Spinal cord (tissue), 10 donors: ENCODE data around the gene SH3TC2. TPM values are rescaled to one million over a fixed set of nuclear protein-coding genes. Genes with fewer than 3 reads are reported as not detected.
A peak's percentile ranks its signal among the peaks of the same experiment; 100 is the strongest.

ENCODE experiments used
- DNase-seq, 6 donors: peaks; one replicate each; pipeline versions ENCODE4 v3.0.0 to v3.0.0-alpha.2; 2013 to 2015; ENCODE audit warnings: low spot score in 6 of 6, low read depth in 4 of 6
- H3K27ac ChIP-seq: one replicate; pipeline ENCODE4 v1.5.1; 2013; ENCODE audit warnings: low read depth, low read length, control low read depth
- H3K27me3 ChIP-seq: one replicate; pipeline ENCODE4 v1.6.1; 2013; ENCODE audit warnings: low read length; ENCODE audit not compliant: control insufficient read depth, insufficient read depth
- H3K36me3 ChIP-seq: one replicate; pipeline ENCODE4 v1.6.1; 2013; ENCODE audit warnings: low read length; ENCODE audit not compliant: control insufficient read depth, insufficient read depth
- H3K4me1 ChIP-seq: one replicate; pipeline ENCODE4 v1.6.1; 2013; ENCODE audit warnings: low read length; ENCODE audit not compliant: control insufficient read depth, insufficient read depth
- H3K4me3 ChIP-seq: one replicate; pipeline ENCODE4 v1.5.1; 2013; ENCODE audit warnings: low read depth, low read length, control low read depth
- H3K9me3 ChIP-seq: one replicate; pipeline ENCODE4 v1.6.1; 2013; ENCODE audit warnings: low read length; ENCODE audit not compliant: control insufficient read depth, insufficient read depth
- WGBS: methylation state at CpG from one replicate; pipeline ENCODE4 v1.1.5; 2013; ENCODE audit warnings: missing lambda C conversion rate; ENCODE audit not compliant: insufficient coverage; 5-methylcytosine and 5-hydroxymethylcytosine counted together
- polyA plus RNA-seq, 2 donors: library from polyadenylated mRNA; unstranded; fragments of 120-200 nt; gene quantifications; one replicate each; pipeline ENCODE4 v1.2.1, GENCODE V29; 2013; ENCODE audit not compliant: insufficient read length in 2 of 2
- total RNA-seq, 2 donors: library from RNA; depleted of rRNA in 1 of 2; stranded (reverse); fragments of 120-200 nt in 1 of 2; fragments of >200 nt in 1 of 2; gene quantifications; one replicate each; pipeline versions ENCODE4 v1.2.3 to v1.2.4, GENCODE V29; 2013 to 2014
- donor health status: healthy.

SH3TC2 gene
- total and polyA plus RNA-seq, 4 donors = 4.0 to 43.7 (median 10.9) TPM

DNA sequence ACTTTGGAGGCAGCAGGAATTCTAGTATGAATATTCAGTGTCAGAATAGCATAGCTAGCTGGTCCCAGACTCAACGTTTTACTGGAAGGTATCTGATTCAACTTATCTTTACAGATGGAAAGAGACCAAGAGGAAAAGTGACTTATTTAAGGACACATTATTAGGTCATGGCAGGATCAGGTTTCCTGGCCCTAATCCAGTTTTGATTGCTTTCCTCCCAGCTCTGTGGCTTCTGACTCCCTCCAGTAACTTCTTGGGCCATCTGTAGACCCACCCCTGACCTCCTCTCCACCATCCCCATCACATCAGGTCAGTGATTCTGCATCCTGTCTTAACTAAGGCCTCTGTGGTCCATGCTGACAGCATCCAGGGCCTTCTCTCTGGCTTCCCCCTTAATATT, 38.4 kb downstream of the SH3TC2 start:
- WGBS = no CpG with 5 or more reads among the region's 1 CpG
- Histone ChIP-seq H3K27me3 (no peaks in the 10 kb centered on the region), H3K9me3 (no peaks in the 10 kb centered on the region), H3K4me3 (no peak overlapping the region), H3K27ac (no peak overlapping the region), H3K4me1 (no peaks in the 10 kb centered on the region), H3K36me3 (peaks cover 6% of the 10 kb centered on the region)
- DNase-seq = no peak

DNA sequence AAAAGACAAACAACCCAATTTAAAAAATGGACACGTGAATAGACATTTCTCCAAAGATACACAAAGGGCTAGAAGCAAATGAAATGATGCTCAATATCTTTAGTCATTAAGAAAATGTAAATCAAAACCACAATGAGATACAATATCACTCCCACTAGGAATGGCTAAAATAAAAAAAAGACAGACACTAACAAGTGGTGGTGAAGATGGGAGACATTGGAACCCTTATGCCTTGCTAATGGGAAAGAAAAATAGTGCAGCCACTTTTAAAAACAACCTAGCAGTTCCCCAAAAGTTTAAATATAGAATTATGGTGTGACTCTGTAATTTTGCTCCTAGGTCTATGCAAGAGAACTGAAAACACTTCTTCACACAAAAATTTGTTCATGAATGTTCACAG, 40.7 kb downstream of the SH3TC2 start:
- Histone ChIP-seq H3K4me1 (no peaks in the 10 kb centered on the region), H3K4me3 (no peak overlapping the region)
- no CpG with 5 or more reads among the region's 1 CpG for WGBS

GRCh38 chr5:149019679-149020078, 43.2 kb downstream of the SH3TC2 start:
- no CpG with 5 or more reads among the region's 4 CpGs for WGBS
- no peaks in the 10 kb centered on the region for H3K27me3 ChIP-seq
- no peaks in the 10 kb centered on the region for H3K4me1 ChIP-seq
- DNase-seq = peak in 2 of 6 donors; percentile 22 to 28
- peak overlapping the region; percentile 16 for H3K27ac ChIP-seq
- H3K4me3 ChIP-seq = no peak overlapping the region
- no peaks in the 10 kb centered on the region for H3K36me3 ChIP-seq
- H3K9me3 ChIP-seq = no peaks in the 10 kb centered on the region

More for the DNA sequence above, 40.7 kb downstream of the SH3TC2 start:
- Histone ChIP-seq H3K27ac (no peak overlapping the region), H3K36me3 (no peaks in the 10 kb centered on the region), H3K27me3 (no peaks in the 10 kb centered on the region), H3K9me3 (no peaks in the 10 kb centered on the region)
- DNase-seq = no peak

GRCh38 chr5:149018909-149019443, 43.9 kb downstream of the SH3TC2 start:
- Histone ChIP-seq H3K36me3 (no peaks in the 10 kb centered on the region), H3K4me1 (no peaks in the 10 kb centered on the region), H3K27me3 (no peaks in the 10 kb centered on the region), H3K9me3 (no peaks in the 10 kb centered on the region), H3K4me3 (no peak overlapping the region), H3K27ac (no peak overlapping the region)
- WGBS = no CpG with 5 or more reads among the region's 2 CpGs
- peak in 1 of 6 donors; percentile 17 for DNase-seq

GRCh38 chr5:149017636-149018035, 45.2 kb downstream of the SH3TC2 start:
- no CpG with 5 or more reads among the region's 1 CpG for WGBS
- no peak for DNase-seq

GRCh38 chr5:149015561-149015960, 47.3 kb downstream of the SH3TC2 start:
- H3K4me1 ChIP-seq = no peaks in the 10 kb centered on the region
- no CpG with 5 or more reads among the region's 1 CpG for WGBS

More at GRCh38 chr5:149017636-149018035, 45.2 kb downstream of the SH3TC2 start:
- no peaks in the 10 kb centered on the region for H3K36me3 ChIP-seq
- H3K27me3 ChIP-seq = no peaks in the 10 kb centered on the region
- H3K9me3 ChIP-seq = no peaks in the 10 kb centered on the region
- H3K27ac ChIP-seq = no peak overlapping the region
- no peaks in the 10 kb centered on the region for H3K4me1 ChIP-seq
- H3K4me3 ChIP-seq = no peak overlapping the region

GRCh38 chr5:149015126-149015525, 47.7 kb downstream of the SH3TC2 start:
- no peaks in the 10 kb centered on the region for H3K27me3 ChIP-seq
- no peaks in the 10 kb centered on the region for H3K4me1 ChIP-seq
- no peak for DNase-seq
- no peak overlapping the region for H3K4me3 ChIP-seq
- H3K36me3 ChIP-seq = no peaks in the 10 kb centered on the region
- H3K27ac ChIP-seq = no peak overlapping the region
- no peaks in the 10 kb centered on the region for H3K9me3 ChIP-seq
- 100% methylated on average over 1 of the region's 1 CpG for WGBS

More at GRCh38 chr5:149015561-149015960, 47.3 kb downstream of the SH3TC2 start:
- Histone ChIP-seq H3K4me3 (no peak overlapping the region), H3K27me3 (no peaks in the 10 kb centered on the region), H3K36me3 (no peaks in the 10 kb centered on the region), H3K27ac (no peak overlapping the region), H3K9me3 (no peaks in the 10 kb centered on the region)
- no peak for DNase-seq

DNA sequence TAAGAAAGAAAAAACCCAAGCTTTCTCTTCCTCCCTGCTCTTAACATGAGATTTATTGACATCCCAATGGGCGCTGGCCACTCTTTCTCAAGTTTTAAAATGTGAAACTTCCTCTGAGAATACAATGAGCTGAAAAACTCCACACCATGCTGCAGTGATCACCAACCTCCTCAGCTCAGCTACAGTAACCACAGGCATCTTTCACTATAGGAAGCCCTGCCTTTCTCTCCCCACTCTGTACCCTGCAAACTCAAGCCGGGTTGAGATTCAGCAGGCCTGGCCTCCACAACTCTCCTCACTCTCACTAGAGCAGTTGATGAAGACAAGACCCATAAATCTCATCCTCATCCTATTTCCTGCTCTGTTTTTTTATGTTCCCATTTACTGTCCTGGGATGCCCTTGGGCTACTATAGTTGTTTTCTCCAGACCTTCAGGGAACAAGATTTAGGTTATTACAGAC, 48.3 kb downstream of the SH3TC2 start:
- H3K36me3 ChIP-seq = no peaks in the 10 kb centered on the region
- H3K9me3 ChIP-seq = no peaks in the 10 kb centered on the region
- no peak for DNase-seq
- H3K4me3 ChIP-seq = no peak overlapping the region
- H3K27me3 ChIP-seq = no peaks in the 10 kb centered on the region
- H3K27ac ChIP-seq = no peak overlapping the region
- no peaks in the 10 kb centered on the region for H3K4me1 ChIP-seq
- WGBS = 84% methylated on average over 2 of the region's 2 CpGs

- H3K27ac ChIP-seq = no peak overlapping the region
- no peak for DNase-seq
- 71% methylated on average over 1 of the region's 2 CpGs for WGBS
- no peak overlapping the region for H3K4me3 ChIP-seq
- H3K4me1 ChIP-seq = no peaks in the 10 kb centered on the region
- no peaks in the 10 kb centered on the region for H3K9me3 ChIP-seq
- no peaks in the 10 kb centered on the region for H3K27me3 ChIP-seq
- no peaks in the 10 kb centered on the region for H3K36me3 ChIP-seq
Measured at GRCh38 chr5:149013796-149014195, 49.1 kb downstream of the SH3TC2 start.

DNA sequence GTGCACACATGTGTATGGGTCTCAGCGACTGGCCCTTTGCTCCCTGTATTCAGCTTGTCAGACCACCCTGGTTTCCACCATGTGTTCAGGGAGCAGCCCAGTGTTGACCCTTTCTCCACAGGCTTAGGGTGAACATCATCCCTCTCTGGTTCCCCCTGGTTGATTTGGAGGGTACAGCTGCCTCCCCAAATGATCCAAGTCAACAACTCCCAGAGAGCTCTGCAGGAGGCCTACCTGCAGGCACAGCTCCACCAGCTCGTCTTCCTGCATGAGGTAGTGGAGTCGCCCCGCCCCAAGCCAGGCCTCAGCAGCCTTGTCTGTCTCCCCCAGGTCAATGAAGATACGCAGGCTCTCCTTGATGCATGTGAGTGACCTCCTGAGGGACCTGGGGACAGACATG, 50.5 kb downstream of the SH3TC2 start:
- H3K4me3 ChIP-seq = no peak overlapping the region
- no peaks in the 10 kb centered on the region for H3K4me1 ChIP-seq
- no peak for DNase-seq
- no peaks in the 10 kb centered on the region for H3K9me3 ChIP-seq
- no peaks in the 10 kb centered on the region for H3K36me3 ChIP-seq
- H3K27ac ChIP-seq = no peak overlapping the region
- 91% methylated on average over 5 of the region's 5 CpGs for WGBS
- H3K27me3 ChIP-seq = no peaks in the 10 kb centered on the region
